B cell (primary cell): ENCODE results near the gene CHIC2. TPM values are rescaled to one million over a fixed set of nuclear protein-coding genes. Genes with fewer than 3 reads are reported as not detected.

ENCODE experiments used
- ATAC-seq: fragments of 200-7000 bp; cut with Tn5 transposase; one replicate; pipeline ENCODE4 v1.10.0; 2021; ENCODE audit warnings: low read depth, mild to moderate bottlenecking, moderate number of reproducible peaks, moderate library complexity
- CTCF ChIA-PET: fragments of 350-600 bp; sonication (Branson Sonifier 250); formaldehyde crosslinking; loops from one replicate; lab custom pipeline; 2021; ENCODE audit warnings: antibody characterized with exemption, inconsistent platforms; lab: Charles Lee
- POLR2A ChIA-PET: fragments of 350-600 bp; sonication (Branson Sonifier 250); formaldehyde crosslinking; loops from one replicate; lab custom pipeline; 2021; ENCODE audit warnings: antibody characterized with exemption; lab: Charles Lee
- DNase-seq: peaks from one replicate; pipeline ENCODE4 v3.0.0; 2013
- H2AFZ ChIP-seq: 2 replicates; pipeline ENCODE4 v1.6.1; 2012; ENCODE audit warnings: mild to moderate bottlenecking, low read depth, low read length; ENCODE audit not compliant: insufficient read depth, poor library complexity, severe bottlenecking
- H3K27ac ChIP-seq, 2 donors: 1 replicate in 1 of 2; 2 replicates in 1 of 2; pipeline ENCODE4 v1.5.1; 2012 to 2013; ENCODE audit warnings: low read length in 2 of 2, mild to moderate bottlenecking in 2 of 2, moderate library complexity in 1 of 2
- H3K27me3 ChIP-seq, 4 experiments: fragments of 200-600 bp in 1 of 4; sonication (generic) in 1 of 4; replicated peaks in 1 of 4; 1 replicate in 2 of 4; 2 replicates in 2 of 4; pipeline versions ENCODE4 v1.6.1 to v1.7.0; 2013 to 2016; ENCODE audit warnings: low read length in 3 of 4, mild to moderate bottlenecking in 2 of 4, mixed read lengths in 1 of 4, moderate library complexity in 1 of 4; ENCODE audit not compliant: insufficient read depth in 4 of 4, control insufficient read depth in 3 of 4; ENCODE audit errors: control extremely low read depth in 1 of 4
- H3K36me3 ChIP-seq, 2 experiments: replicated peaks in 1 of 2; 1 replicate in 1 of 2; 2 replicates in 1 of 2; pipeline versions ENCODE4 v1.6.1 to v1.7.1; 2013; ENCODE audit warnings: low read length in 1 of 2; ENCODE audit not compliant: insufficient read depth in 2 of 2, control insufficient read depth in 1 of 2; ENCODE audit errors: control extremely low read depth in 1 of 2, extremely low read depth in 1 of 2
- H3K4me1 ChIP-seq, 2 donors: fragments of 200-600 bp in 1 of 2; sonication (generic) in 1 of 2; 1 replicate in 1 of 2; 2 replicates in 1 of 2; pipeline versions ENCODE4 v1.5.1 to v1.6.1; 2013 to 2017; ENCODE audit warnings: low read length in 2 of 2; ENCODE audit not compliant: control insufficient read depth in 2 of 2, insufficient read depth in 2 of 2
- H3K4me2 ChIP-seq: replicated peaks from 2 replicates; pipeline ENCODE3; 2012; ENCODE audit warnings: mild to moderate bottlenecking, low read depth, low read length; ENCODE audit not compliant: poor library complexity, severe bottlenecking
- H3K4me3 ChIP-seq, 5 experiments: fragments of 200-600 bp in 1 of 5; sonication (generic) in 1 of 5; 1 replicate in 3 of 5; 2 replicates in 2 of 5; pipeline versions ENCODE4 v1.5.1 to v1.7.0; 2011 to 2016; ENCODE audit warnings: low read length in 4 of 5, mild to moderate bottlenecking in 4 of 5, low read depth in 2 of 5, control low read depth in 1 of 5, moderate library complexity in 1 of 5; ENCODE audit not compliant: insufficient read depth in 1 of 5; ENCODE audit errors: control extremely low read depth in 1 of 5, extremely low read depth in 1 of 5
- H3K79me2 ChIP-seq: fragments of 200-600 bp; sonication (generic); one replicate; pipeline ENCODE4 v1.6.0; 2016; ENCODE audit warnings: low read length; ENCODE audit not compliant: control insufficient read depth, insufficient read depth
- H3K9ac ChIP-seq: fragments of 200-600 bp; sonication (generic); 2 replicates; pipeline ENCODE4 v1.6.1; 2017; ENCODE audit warnings: mild to moderate bottlenecking, low read length, moderate library complexity
- H3K9me3 ChIP-seq, 3 donors: one replicate each; pipeline versions ENCODE4 v1.6.1 to v1.7.1; 2013; ENCODE audit warnings: low read length in 2 of 3; ENCODE audit not compliant: control insufficient read depth in 2 of 3, insufficient read depth in 1 of 3; ENCODE audit errors: control extremely low read depth in 1 of 3
- H4K20me1 ChIP-seq: 2 replicates; pipeline ENCODE4 v1.6.0; 2012; ENCODE audit warnings: mild to moderate bottlenecking, low read length; ENCODE audit not compliant: insufficient read depth, control insufficient read depth, poor library complexity, severe bottlenecking
- H3K27ac Mint-ChIP-seq: one replicate; pipeline ENCODE4 v1.8.0; 2021; ENCODE audit warnings: mixed read lengths
- H3K27me3 Mint-ChIP-seq: one replicate; pipeline ENCODE4 v1.8.0; 2021; ENCODE audit warnings: mixed read lengths
- H3K4me1 Mint-ChIP-seq: one replicate; pipeline ENCODE4 v1.8.0; 2021; ENCODE audit warnings: mixed read lengths
- H3K4me3 Mint-ChIP-seq: one replicate; pipeline ENCODE4 v1.8.0; 2021; ENCODE audit warnings: mixed read lengths
- H3K9me3 Mint-ChIP-seq: one replicate; pipeline ENCODE4 v1.8.0; 2022; ENCODE audit warnings: mixed read lengths; ENCODE audit not compliant: insufficient read depth
- EZH2 ChIP-seq: IDR thresholded peaks from 2 replicates; pipeline ENCODE4 v1.6.1; 2012; ENCODE audit warnings: borderline replicate concordance, low read depth, mild to moderate bottlenecking, moderate library complexity, low read length; ENCODE audit not compliant: insufficient read depth, poor library complexity, severe bottlenecking
- WGBS: methylation state at CpG from one replicate; pipeline ENCODE4 v1.1.5; 2013; ENCODE audit warnings: missing lambda C conversion rate; ENCODE audit not compliant: insufficient coverage; 5-methylcytosine and 5-hydroxymethylcytosine counted together
- intact Hi-C: fragments of 100-400 bp; cut with micrococcal nuclease; formaldehyde crosslinking; loops from one replicate; pipeline ENCODE4 v1.10.0; 2022
- polyA plus RNA-seq: library from polyadenylated mRNA; depleted of rRNA; stranded (reverse); fragments of >200 nt; gene quantifications from 2 replicates; pipeline ENCODE4 v1.2.3, GENCODE V29; 2012
- total RNA-seq, 2 donors: library from RNA; stranded (reverse); fragments of 120-200 nt in 1 of 2; gene quantifications; 1 replicate in 1 of 2; 2 replicates in 1 of 2; pipeline versions ENCODE4 v1.2.3 to v1.2.4, GENCODE V29; 2013 to 2022
- TF ChIP-seq, protein P1 (sequence below): fragments of 200-600 bp; IDR thresholded peaks from one replicate; pipeline ENCODE4 v1.8.0; 2022; ENCODE audit warnings: antibody characterized with exemption, mild to moderate bottlenecking

Gene CHIC2
- total and polyA plus RNA-seq, 2 donors (not counting 1 experiment from before 2014, with no cell fraction given) = 20.2 to 37.7 TPM

DNA sequence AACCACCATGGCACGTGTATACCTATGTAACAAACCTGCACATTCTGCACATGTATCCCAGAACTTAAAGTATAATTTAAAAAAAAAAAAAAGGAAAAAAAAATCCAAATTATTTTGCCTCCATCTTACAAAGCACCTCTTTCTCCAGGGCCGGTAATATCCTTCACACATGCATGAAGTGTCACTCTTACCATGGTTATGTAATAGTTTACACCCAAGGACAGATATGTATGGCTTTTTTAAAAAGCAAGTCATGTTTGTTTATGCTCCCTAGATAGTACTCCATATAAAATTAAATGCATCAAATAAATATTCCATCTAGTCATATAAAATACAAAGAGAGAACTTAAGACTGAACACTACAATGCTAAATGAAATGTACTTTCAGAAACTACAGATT, 22.5 kb downstream of the CHIC2 start:
- H3K9me3 ChIP-seq = no peaks in the 10 kb centered on the region
- no peak overlapping the region for H3K4me2 ChIP-seq
- H3K27ac ChIP-seq = no peak overlapping the region
- WGBS = no CpG with 5 or more reads among the region's 2 CpGs
- ChIA-PET CTCF (no interaction called here), POLR2A (no interaction called here)
- no peak overlapping the region for H3K9ac ChIP-seq
- H3K4me1 ChIP-seq = no peaks in the 10 kb centered on the region
- no peak overlapping the region for H3K4me3 ChIP-seq
- Mint-ChIP-seq H3K4me3 (no peak overlapping the region), H3K4me1 (peaks cover 6% of the 10 kb centered on the region), H3K27ac (no peak overlapping the region), H3K27me3 (no peaks in the 10 kb centered on the region), H3K9me3 (no peaks in the 10 kb centered on the region)
- peaks cover 7 to 12% of the 10 kb centered on the region in 2 experiments for H3K36me3 ChIP-seq
- intact Hi-C loops = no loop called here
- H3K79me2 ChIP-seq = peaks cover 15% of the 10 kb centered on the region
- peaks cover 43% of the 10 kb centered on the region for H4K20me1 ChIP-seq
- TF ChIP-seq, protein P1, sequence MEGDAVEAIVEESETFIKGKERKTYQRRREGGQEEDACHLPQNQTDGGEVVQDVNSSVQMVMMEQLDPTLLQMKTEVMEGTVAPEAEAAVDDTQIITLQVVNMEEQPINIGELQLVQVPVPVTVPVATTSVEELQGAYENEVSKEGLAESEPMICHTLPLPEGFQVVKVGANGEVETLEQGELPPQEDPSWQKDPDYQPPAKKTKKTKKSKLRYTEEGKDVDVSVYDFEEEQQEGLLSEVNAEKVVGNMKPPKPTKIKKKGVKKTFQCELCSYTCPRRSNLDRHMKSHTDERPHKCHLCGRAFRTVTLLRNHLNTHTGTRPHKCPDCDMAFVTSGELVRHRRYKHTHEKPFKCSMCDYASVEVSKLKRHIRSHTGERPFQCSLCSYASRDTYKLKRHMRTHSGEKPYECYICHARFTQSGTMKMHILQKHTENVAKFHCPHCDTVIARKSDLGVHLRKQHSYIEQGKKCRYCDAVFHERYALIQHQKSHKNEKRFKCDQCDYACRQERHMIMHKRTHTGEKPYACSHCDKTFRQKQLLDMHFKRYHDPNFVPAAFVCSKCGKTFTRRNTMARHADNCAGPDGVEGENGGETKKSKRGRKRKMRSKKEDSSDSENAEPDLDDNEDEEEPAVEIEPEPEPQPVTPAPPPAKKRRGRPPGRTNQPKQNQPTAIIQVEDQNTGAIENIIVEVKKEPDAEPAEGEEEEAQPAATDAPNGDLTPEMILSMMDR = no peak
- TF ChIP-seq EZH2 = no peak
- H2AFZ ChIP-seq = no peak overlapping the region
- no peak for ATAC-seq
- DNase-seq = no peak
- no peaks in the 10 kb centered on the region for H3K27me3 ChIP-seq

DNA sequence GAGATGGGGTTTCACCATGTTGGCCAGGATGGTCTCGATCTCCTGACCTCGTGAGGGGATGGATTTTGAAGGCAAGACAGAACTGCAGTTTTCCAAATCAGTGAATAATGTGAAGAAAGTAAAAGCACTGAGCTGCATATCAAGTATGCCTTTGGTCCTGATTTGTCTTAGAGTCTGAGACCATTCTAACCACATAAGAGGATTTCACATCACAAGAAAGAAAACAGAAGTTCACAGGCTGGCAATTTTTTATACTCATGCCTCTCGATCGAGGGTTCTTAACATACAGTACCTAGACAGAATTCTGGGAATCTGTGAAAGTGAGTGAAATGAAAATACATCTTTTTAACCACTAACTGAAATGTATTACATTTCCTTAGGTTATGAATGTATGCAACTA, 23.3 kb downstream of the CHIC2 start:
- no peaks in the 10 kb centered on the region for H3K4me1 ChIP-seq
- peaks cover 52% of the 10 kb centered on the region for H4K20me1 ChIP-seq
- no peak overlapping the region for H3K27ac ChIP-seq
- H3K4me1 Mint-ChIP-seq = peaks cover 6% of the 10 kb centered on the region
- ATAC-seq (no peak), DNase-seq (no peak)
- no peaks in the 10 kb centered on the region for H3K27me3 ChIP-seq
- H3K36me3 ChIP-seq = peaks cover 7 to 14% of the 10 kb centered on the region in 2 experiments
- WGBS = 74% methylated on average over 2 of the region's 4 CpGs
- TF ChIP-seq, protein P1 = no peak
- no peak for TF ChIP-seq EZH2
- no peaks in the 10 kb centered on the region for H3K27me3 Mint-ChIP-seq
- H3K4me3 ChIP-seq = no peak overlapping the region
- H3K9me3 Mint-ChIP-seq = no peaks in the 10 kb centered on the region
- ChIA-PET CTCF (no interaction called here), POLR2A (interaction anchor here (0.6 kb wide), 1 partner anchor 10 kb away, joined by 3 read pairs; no protein-coding TSS in a partner anchor)
- H3K4me3 Mint-ChIP-seq = no peak overlapping the region
- H3K4me2 ChIP-seq = no peak overlapping the region
- H2AFZ ChIP-seq = no peak overlapping the region
- H3K9me3 ChIP-seq = no peaks in the 10 kb centered on the region
- H3K9ac ChIP-seq = no peak overlapping the region
- intact Hi-C loops = no loop called here
- H3K79me2 ChIP-seq = peaks cover 22% of the 10 kb centered on the region
- H3K27ac Mint-ChIP-seq = no peak overlapping the region
